ENCODE data around the gene NKAIN2.

Gene NKAIN2

DNA sequence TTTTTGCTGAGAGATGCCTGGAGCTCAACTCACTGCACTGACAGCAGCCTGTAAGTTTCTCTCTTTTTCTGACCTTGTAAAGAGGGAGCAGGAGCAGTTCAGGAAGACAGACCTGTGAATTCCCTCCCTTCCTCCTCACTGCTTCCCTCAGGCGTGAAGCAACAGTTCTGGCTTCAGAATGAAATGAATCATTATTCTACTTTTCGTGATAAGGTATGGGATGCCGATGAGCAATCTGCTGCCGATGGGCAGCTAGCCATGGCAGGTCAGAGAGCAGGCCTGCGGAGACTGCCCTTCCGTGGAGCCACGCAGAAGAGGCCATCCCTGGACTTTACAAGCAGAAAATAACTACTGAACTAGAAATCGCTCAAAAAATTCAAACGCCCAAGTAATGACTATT is 732.1 kb downstream of the NKAIN2 start:
- Histone ChIP-seq H3K27me3 (ENCODE audit: low read length) (no peaks in the 10 kb centered on the region), H3K79me2 (ENCODE audit: insufficient read depth, low read length) (no peaks in the 10 kb centered on the region), H3K9me2 (replicated peaks; ENCODE audit: insufficient read depth, low read length) (no peaks in the 10 kb centered on the region), H3K36me3 (ENCODE audit: low read length) (no peaks in the 10 kb centered on the region), H2AFZ (ENCODE audit: low read depth, low read length, severe bottlenecking) (no peak overlapping the region), H3K9me3 (ENCODE audit: insufficient read depth, low read length) (no peaks in the 10 kb centered on the region), H3K4me3 (ENCODE audit: insufficient read depth, low read length, poor library complexity, severe bottlenecking) (no peak overlapping the region), H3K9ac (ENCODE audit: low read length) (no peak overlapping the region), H3F3A (ENCODE audit: insufficient read depth) (no peaks in the 10 kb centered on the region), H3K27ac (ENCODE audit: low read depth, low read length) (no peak overlapping the region), H3K4me2 (ENCODE audit: low read depth, low read length, poor library complexity, severe bottlenecking) (no peak overlapping the region), H4K20me1 (ENCODE audit: low read depth, low read length) (no peaks in the 10 kb centered on the region)
- no peak for TF ChIP-seq EZH2phosphoT487 (conservative IDR thresholded peaks at IDR 0.05; ENCODE audit: low read length)
- TF ChIP-seq, protein P1, sequence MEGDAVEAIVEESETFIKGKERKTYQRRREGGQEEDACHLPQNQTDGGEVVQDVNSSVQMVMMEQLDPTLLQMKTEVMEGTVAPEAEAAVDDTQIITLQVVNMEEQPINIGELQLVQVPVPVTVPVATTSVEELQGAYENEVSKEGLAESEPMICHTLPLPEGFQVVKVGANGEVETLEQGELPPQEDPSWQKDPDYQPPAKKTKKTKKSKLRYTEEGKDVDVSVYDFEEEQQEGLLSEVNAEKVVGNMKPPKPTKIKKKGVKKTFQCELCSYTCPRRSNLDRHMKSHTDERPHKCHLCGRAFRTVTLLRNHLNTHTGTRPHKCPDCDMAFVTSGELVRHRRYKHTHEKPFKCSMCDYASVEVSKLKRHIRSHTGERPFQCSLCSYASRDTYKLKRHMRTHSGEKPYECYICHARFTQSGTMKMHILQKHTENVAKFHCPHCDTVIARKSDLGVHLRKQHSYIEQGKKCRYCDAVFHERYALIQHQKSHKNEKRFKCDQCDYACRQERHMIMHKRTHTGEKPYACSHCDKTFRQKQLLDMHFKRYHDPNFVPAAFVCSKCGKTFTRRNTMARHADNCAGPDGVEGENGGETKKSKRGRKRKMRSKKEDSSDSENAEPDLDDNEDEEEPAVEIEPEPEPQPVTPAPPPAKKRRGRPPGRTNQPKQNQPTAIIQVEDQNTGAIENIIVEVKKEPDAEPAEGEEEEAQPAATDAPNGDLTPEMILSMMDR (IDR thresholded peaks at IDR 0.05; ENCODE audit: insufficient read depth, low read length, poor library complexity, severe bottlenecking): no peak

DNA sequence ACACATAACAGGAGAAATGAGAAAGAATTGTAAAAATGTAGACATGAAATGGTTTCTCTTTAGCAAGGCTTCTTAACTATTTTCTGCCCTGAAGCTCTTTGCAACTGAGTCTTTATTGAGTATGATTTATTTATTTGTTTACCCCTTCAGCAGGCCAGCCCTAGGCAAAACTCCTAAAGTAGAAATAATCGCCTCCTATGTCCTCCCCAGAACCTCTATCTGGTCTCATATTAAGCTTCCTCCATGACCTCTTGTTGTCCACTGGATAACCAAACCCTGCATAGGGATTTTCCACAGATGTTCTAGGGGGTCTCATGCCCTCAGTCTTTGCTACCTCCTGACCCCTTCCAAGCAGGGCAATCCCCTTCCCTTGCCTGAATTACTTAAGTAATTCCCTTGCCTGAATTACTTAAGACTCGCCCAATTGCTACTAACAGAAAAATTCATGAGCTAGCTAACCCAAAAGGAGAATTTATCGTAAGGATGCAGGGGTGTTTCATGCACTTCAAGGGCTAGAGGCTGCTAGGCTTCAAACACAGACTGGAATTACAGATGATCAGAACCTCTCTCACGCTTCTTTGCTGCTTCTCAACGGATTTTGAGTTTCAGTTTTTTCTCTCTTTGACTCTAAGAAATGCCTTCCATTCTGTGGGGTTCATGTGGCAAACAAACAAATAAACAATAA is 732.6 kb downstream of the NKAIN2 start:
- no peaks in the 10 kb centered on the region for H3K27me3 ChIP-seq (ENCODE audit: low read length)
- H3K9me3 ChIP-seq (ENCODE audit: insufficient read depth, low read length): no peaks in the 10 kb centered on the region
- no peak overlapping the region for H3K9ac ChIP-seq (ENCODE audit: low read length)
- TF ChIP-seq, protein P1 (IDR thresholded peaks at IDR 0.05; ENCODE audit: insufficient read depth, low read length, poor library complexity, severe bottlenecking): no peak
- TF ChIP-seq EZH2phosphoT487 (conservative IDR thresholded peaks at IDR 0.05; ENCODE audit: low read length): no peak
- no peak overlapping the region for H3K4me3 ChIP-seq (ENCODE audit: insufficient read depth, low read length, poor library complexity, severe bottlenecking)
- no peaks in the 10 kb centered on the region for H3K36me3 ChIP-seq (ENCODE audit: low read length)
- no peak overlapping the region for H3K4me2 ChIP-seq (ENCODE audit: low read depth, low read length, poor library complexity, severe bottlenecking)
- no peaks in the 10 kb centered on the region for H3K9me2 ChIP-seq (replicated peaks; ENCODE audit: insufficient read depth, low read length)
- H3F3A ChIP-seq (ENCODE audit: insufficient read depth): no peaks in the 10 kb centered on the region
- no peak overlapping the region for H2AFZ ChIP-seq (ENCODE audit: low read depth, low read length, severe bottlenecking)
- no peak overlapping the region for H3K27ac ChIP-seq (ENCODE audit: low read depth, low read length)
- H3K79me2 ChIP-seq (ENCODE audit: insufficient read depth, low read length): no peaks in the 10 kb centered on the region
- no peaks in the 10 kb centered on the region for H4K20me1 ChIP-seq (ENCODE audit: low read depth, low read length)

- H3K9ac ChIP-seq (ENCODE audit: low read length): no peak overlapping the region
- H3K27me3 ChIP-seq (ENCODE audit: low read length): no peaks in the 10 kb centered on the region
- no peaks in the 10 kb centered on the region for H3K79me2 ChIP-seq (ENCODE audit: insufficient read depth, low read length)
- TF ChIP-seq EZH2phosphoT487 (conservative IDR thresholded peaks at IDR 0.05; ENCODE audit: low read length): no peak
- TF ChIP-seq, protein P1 (IDR thresholded peaks at IDR 0.05; ENCODE audit: insufficient read depth, low read length, poor library complexity, severe bottlenecking): no peak
- H3K36me3 ChIP-seq (ENCODE audit: low read length): no peaks in the 10 kb centered on the region
- H3K9me2 ChIP-seq (replicated peaks; ENCODE audit: insufficient read depth, low read length): no peaks in the 10 kb centered on the region; the same call in 1 of the 2 replicates
- no peak overlapping the region for H2AFZ ChIP-seq (ENCODE audit: low read depth, low read length, severe bottlenecking)
- H3K9me3 ChIP-seq (ENCODE audit: insufficient read depth, low read length): no peaks in the 10 kb centered on the region
- H4K20me1 ChIP-seq (ENCODE audit: low read depth, low read length): no peaks in the 10 kb centered on the region
- H3K4me3 ChIP-seq (ENCODE audit: insufficient read depth, low read length, poor library complexity, severe bottlenecking): no peak overlapping the region
- H3K27ac ChIP-seq (ENCODE audit: low read depth, low read length): no peak overlapping the region
- H3F3A ChIP-seq (ENCODE audit: insufficient read depth): no peaks in the 10 kb centered on the region
- H3K4me2 ChIP-seq (ENCODE audit: low read depth, low read length, poor library complexity, severe bottlenecking): no peak overlapping the region
Measured at GRCh38 chr6:124536842-124537191, 733.2 kb downstream of the NKAIN2 start.
